Gastroesophageal sphincter (tissue), 4 donors: ENCODE data around the gene HSD11B1. TPM values are rescaled to one million over a fixed set of nuclear protein-coding genes. Genes with fewer than 3 reads are reported as not detected.
"Not testable (repeated sequence)": the region's sequence is repeated elsewhere in the genome, so short reads cannot be mapped to it uniquely, and the experiment has no call there.

Experiments used
- ATAC-seq: fragments of 150-250 bp; one replicate; pipeline ENCODE4 v1.9.1; 2016; ENCODE audit warnings: mild to moderate bottlenecking, moderate library complexity
- H3K27ac ChIP-seq, 4 donors: fragments of 200-600 bp; sonication (generic) in 3 of 4; 1 replicate in 3 of 4; 2 replicates in 1 of 4; pipeline ENCODE4 v1.5.1; 2016 to 2019
- H3K27me3 ChIP-seq: fragments of 200-600 bp; sonication (generic); one replicate; pipeline ENCODE4 v1.5.1; 2019
- H3K36me3 ChIP-seq, 2 donors: fragments of 200-600 bp; sonication (generic); one replicate each; pipeline ENCODE4 v1.5.1; 2019; ENCODE audit warnings: control low read depth in 1 of 2
- H3K4me1 ChIP-seq, 3 donors: fragments of 200-600 bp; sonication (generic); 1 replicate in 2 of 3; 2 replicates in 1 of 3; pipeline ENCODE4 v1.5.1; 2016 to 2019; ENCODE audit warnings: control low read depth in 2 of 3
- H3K4me3 ChIP-seq, 2 donors: fragments of 200-600 bp; sonication (generic); one replicate each; pipeline ENCODE4 v1.5.1; 2019; ENCODE audit warnings: mild to moderate bottlenecking in 1 of 2, moderate library complexity in 1 of 2
- H3K9me3 ChIP-seq, 3 donors: fragments of 200-600 bp; sonication (generic); one replicate each; pipeline ENCODE4 v1.5.1; 2017 to 2019; ENCODE audit warnings: control low read depth in 2 of 3
- EP300 ChIP-seq: sonication (generic); formaldehyde crosslinking; IDR thresholded peaks from one replicate; pipeline ENCODE4 v1.6.1; 2017; ENCODE audit warnings: antibody characterized with exemption, mild to moderate bottlenecking
- POLR2A ChIP-seq, 2 donors: fragments of 450-650 bp; IDR thresholded peaks; one replicate each; pipeline ENCODE4 v1.6.1; 2017; ENCODE audit warnings: antibody characterized with exemption in 2 of 2, mild to moderate bottlenecking in 2 of 2, moderate library complexity in 1 of 2
- POLR2AphosphoS5 ChIP-seq: sonication (generic); formaldehyde crosslinking; IDR thresholded peaks from one replicate; pipeline ENCODE4 v1.6.1; 2017; ENCODE audit warnings: antibody characterized with exemption
- WGBS, 2 donors: methylation state at CpG; one replicate each; pipeline ENCODE4 v1.1.5; 2018; ENCODE audit warnings: low coverage in 1 of 2; 5-methylcytosine and 5-hydroxymethylcytosine counted together
- total RNA-seq, 4 donors: library from RNA; depleted of rRNA; stranded (reverse); fragments of >200 nt; gene quantifications; one replicate each; pipeline ENCODE4 v1.1.0, GENCODE V29; 2016
- TF ChIP-seq, protein P1 (sequence below), 4 experiments: fragments of 200-600 bp in 2 of 4; fragments of 450-650 bp in 2 of 4; sonication (generic) in 1 of 4; IDR thresholded peaks; one replicate each; pipeline ENCODE4 v1.5.1; 2017 to 2019; ENCODE audit warnings: antibody characterized with exemption in 4 of 4, mild to moderate bottlenecking in 2 of 4, moderate library complexity in 2 of 4

HSD11B1 gene
- total RNA-seq, 4 donors from 2014 or later, result 5.0 to 17.8 (median 8.9) TPM

- H3K4me3 ChIP-seq, result no peak overlapping the region
- H3K36me3 ChIP-seq, result no peaks in the 10 kb centered on the region
- WGBS, 2 donors, result 74 to 100% methylated on average over 1 to 3 of the region's 3 CpGs
- no peak for ATAC-seq
- peaks cover 0 to 4% (median 0%) of the 10 kb centered on the region in 3 donors for H3K4me1 ChIP-seq
- H3K9me3 ChIP-seq, result no peaks in the 10 kb centered on the region
- H3K27ac ChIP-seq, result no peak overlapping the region
- TF ChIP-seq EP300 (no peak), POLR2AphosphoS5 (no peak), POLR2A (IDR thresholded peaks at IDR 0.05) (no peak)
- TF ChIP-seq, protein P1, sequence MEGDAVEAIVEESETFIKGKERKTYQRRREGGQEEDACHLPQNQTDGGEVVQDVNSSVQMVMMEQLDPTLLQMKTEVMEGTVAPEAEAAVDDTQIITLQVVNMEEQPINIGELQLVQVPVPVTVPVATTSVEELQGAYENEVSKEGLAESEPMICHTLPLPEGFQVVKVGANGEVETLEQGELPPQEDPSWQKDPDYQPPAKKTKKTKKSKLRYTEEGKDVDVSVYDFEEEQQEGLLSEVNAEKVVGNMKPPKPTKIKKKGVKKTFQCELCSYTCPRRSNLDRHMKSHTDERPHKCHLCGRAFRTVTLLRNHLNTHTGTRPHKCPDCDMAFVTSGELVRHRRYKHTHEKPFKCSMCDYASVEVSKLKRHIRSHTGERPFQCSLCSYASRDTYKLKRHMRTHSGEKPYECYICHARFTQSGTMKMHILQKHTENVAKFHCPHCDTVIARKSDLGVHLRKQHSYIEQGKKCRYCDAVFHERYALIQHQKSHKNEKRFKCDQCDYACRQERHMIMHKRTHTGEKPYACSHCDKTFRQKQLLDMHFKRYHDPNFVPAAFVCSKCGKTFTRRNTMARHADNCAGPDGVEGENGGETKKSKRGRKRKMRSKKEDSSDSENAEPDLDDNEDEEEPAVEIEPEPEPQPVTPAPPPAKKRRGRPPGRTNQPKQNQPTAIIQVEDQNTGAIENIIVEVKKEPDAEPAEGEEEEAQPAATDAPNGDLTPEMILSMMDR (IDR thresholded peaks at IDR 0.05), result no peak
- peaks cover 4% of the 10 kb centered on the region for H3K27me3 ChIP-seq
Measured at GRCh38 chr1:209697126-209697525, 7.5 kb upstream of the HSD11B1 start.

DNA sequence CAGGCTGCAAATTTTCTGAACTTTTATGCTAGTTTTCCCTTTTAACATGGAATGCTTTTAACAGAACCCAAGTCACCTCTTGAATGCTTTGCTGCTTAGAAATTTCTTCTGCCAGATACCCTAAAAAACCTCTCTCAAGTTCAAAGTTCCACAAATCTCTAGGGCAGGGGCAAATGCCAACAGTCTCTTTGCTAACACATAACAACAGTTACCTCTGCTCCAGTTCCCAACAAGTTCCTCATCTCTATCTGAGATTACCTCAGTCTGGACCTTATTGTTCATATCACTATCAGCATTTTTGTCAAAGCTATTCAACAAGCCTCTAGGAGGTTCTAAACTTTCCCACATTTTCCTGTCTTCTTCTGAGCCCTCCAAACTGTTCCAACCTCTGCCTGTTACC, 4.0 kb upstream of the HSD11B1 start:
- not testable (repeated sequence) for H3K4me1 ChIP-seq, H3K36me3 ChIP-seq, H3K27me3 ChIP-seq, ATAC-seq, H3K27ac ChIP-seq, H3K9me3 ChIP-seq, H3K4me3 ChIP-seq

DNA sequence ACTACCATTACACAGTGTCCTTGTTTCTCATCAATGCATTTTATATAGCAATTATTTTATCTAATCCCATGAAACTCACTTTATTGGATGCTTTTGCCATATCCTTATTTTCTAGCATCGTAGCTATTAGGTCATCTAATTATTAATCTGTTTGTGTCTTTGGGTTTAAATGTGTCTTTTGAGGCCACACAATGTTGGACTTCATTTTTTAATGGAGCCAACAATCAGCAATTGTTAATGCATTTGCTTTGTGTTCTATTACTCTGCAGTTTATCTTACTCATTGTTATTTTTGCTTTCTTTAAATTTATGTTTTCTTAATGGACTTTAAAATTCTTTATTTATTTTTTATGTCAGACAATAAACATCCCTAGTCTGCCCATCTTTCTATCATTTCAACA, 1.8 kb upstream of the HSD11B1 start:
- ATAC-seq, result no peak
- Histone ChIP-seq H3K27ac (no peak overlapping the region), H3K9me3 (no peaks in the 10 kb centered on the region), H3K36me3 (no peaks in the 10 kb centered on the region), H3K4me1 (no peaks in the 10 kb centered on the region), H3K27me3 (peaks cover 9% of the 10 kb centered on the region), H3K4me3 (no peak overlapping the region)
- no peak for TF ChIP-seq EP300
- TF ChIP-seq, protein P1 (IDR thresholded peaks at IDR 0.05), result no peak
- TF ChIP-seq POLR2AphosphoS5, result no peak
- no peak for TF ChIP-seq POLR2A (IDR thresholded peaks at IDR 0.05)
- 43 to 67% methylated on average over 1 of the region's 1 CpG for WGBS, 2 donors

DNA sequence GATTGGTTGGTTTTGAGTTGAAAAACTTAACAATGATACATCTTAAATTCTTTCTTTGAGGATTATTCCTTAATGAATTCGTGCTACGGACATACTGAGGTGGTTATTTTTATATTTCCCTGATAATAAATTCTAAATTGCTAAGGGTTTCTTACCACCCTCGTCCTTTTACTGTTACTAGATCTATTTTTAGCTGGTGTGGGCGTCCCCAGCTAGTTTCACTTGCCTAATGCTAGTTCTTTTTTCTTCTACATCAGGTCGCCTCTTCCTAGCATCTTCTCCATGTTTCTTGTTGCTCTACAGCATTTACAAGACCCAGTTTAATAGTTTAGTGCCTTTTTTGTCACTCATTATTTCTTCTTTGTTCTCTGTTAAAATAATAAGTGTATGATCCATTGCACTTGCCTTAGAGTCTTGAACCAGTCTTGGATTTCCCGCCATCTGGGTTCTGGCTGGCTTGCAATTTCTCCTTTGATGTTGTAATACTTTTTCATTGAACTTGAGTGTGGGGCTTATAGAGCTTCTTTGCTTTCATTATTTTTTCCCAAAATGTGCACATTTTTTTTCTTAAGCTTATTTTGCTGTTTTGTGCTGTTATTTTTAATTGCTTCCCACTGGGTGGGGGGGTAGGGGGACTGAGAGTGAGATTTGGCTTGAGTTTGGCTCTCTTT, 677 bp upstream of the HSD11B1 start:
- Histone ChIP-seq H3K27ac (no peak overlapping the region), H3K27me3 (peaks cover 5% of the 10 kb centered on the region), H3K36me3 (no peaks in the 10 kb centered on the region), H3K4me1 (no peaks in the 10 kb centered on the region), H3K4me3 (no peak overlapping the region), H3K9me3 (no peaks in the 10 kb centered on the region)
- no peak for ATAC-seq
- TF ChIP-seq POLR2A (IDR thresholded peaks at IDR 0.05) (no peak), POLR2AphosphoS5 (no peak), EP300 (no peak)
- TF ChIP-seq, protein P1 (IDR thresholded peaks at IDR 0.05), result no peak
- WGBS, 2 donors, result 62 to 79% methylated on average over 4 to 6 of the region's 6 CpGs

DNA sequence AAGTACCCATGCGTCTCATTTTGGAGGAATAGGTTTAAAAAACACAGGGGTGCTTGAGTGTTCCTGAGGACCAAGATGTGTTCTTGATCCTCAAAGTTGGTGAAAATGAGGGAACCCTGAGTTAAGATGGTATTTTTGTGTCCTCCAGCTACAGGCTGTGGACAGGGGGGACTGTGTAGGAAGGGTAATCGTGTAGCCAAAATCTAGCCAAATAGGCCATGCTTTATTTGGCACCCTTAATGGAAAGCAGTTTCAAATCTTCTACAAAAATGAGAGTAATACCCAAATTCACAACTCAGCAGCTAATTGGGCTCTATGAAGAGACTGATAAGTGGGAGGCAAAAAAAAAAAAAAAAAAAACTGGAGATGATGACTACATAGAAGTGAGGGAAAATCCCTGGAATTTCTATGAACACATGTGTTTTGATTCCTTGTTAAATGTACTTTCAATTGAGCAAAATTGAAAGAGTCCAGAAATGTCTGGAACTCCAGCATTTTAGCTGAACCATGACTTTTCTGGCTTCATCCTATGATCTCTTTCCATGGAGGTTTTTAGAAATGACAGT, 470 bp downstream of the HSD11B1 start:
- TF ChIP-seq EP300 (no peak), POLR2AphosphoS5 (no peak), POLR2A (IDR thresholded peaks at IDR 0.05) (no peak)
- TF ChIP-seq, protein P1 (IDR thresholded peaks at IDR 0.05), result no peak
- no peaks in the 10 kb centered on the region for H3K9me3 ChIP-seq
- H3K4me3 ChIP-seq, result no peak overlapping the region
- ATAC-seq, result peak; percentile 41
- no peaks in the 10 kb centered on the region for H3K36me3 ChIP-seq
- no peaks in the 10 kb centered on the region for H3K4me1 ChIP-seq
- H3K27ac ChIP-seq, result peak overlapping the region in 3 of 4 donors; percentile 33 to 60 (median 53)
- peaks cover 5% of the 10 kb centered on the region for H3K27me3 ChIP-seq
- WGBS, 2 donors, result 40 to 77% methylated on average over 1 to 2 of the region's 2 CpGs
